HG02588 (cell line): ENCODE measurements around the gene FBLN1.
"Not testable (repeated sequence)": the region's sequence is repeated elsewhere in the genome, so short reads cannot be mapped to it uniquely, and the experiment has no call there.

Experiments
- ATAC-seq: cut with Tn5 transposase; IDR thresholded peaks from one replicate; pipeline ENCODE4 v1.9.1; 2021; ENCODE audit warnings: mild to moderate bottlenecking, moderate library complexity; ENCODE audit not compliant: unreplicated experiment

The FBLN1 gene

DNA sequence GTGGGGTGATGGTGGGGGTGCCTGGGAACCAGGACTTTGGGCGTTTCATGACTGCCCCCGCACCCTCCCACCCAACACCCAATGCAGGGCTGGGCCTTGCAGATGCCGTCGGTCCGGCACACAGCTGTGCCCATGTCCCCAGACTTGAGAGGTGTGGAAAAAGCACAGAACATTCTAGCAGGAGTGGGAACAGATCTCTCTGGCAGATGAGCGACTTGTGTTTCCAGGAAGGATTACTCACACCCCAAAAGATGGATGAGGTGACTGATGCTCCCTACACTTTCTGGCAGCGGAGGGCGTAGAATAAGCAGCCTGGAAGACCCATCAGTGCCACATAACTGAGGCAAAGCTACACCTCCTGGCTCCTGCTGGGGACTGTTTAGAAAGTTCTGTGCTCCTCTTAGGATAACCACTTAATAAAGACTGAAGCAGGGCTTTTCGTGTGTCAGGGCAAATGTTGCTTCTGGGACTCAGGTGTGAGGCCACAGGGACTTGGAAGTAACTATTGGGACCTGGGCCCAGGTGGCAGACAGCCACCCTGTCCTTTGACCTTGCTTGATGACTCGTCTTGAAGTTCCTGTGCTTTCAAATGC, 24.2 kb downstream of the FBLN1 start:
- ATAC-seq: no peak

DNA sequence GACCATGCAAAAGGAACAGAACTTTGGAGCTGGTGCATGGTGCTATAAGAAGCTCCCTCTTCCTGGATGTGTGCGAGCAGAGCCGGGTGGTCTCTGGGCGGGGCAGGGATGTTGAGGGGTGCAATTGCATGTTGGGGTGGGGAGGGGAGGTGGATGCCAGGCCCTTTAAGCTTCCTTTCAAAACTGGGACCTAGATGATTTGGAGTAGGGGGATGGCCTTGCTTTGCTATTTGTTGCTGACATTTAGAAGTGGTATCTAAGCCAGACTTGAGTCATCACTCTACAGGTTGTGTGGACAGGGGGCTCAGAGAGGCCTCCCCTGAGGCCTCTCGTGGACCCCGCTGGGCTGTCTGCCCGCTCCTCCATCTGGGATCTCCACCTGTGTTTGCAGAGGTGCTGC, 24.8 kb downstream of the FBLN1 start:
- ATAC-seq: no peak

GRCh38 chr22:45528046-45528445, 25.4 kb downstream of the FBLN1 start:
- ATAC-seq: no peak

GRCh38 chr22:45529105-45529504, 26.4 kb downstream of the FBLN1 start:
- ATAC-seq: no peak

GRCh38 chr22:45529971-45530575, 27.4 kb downstream of the FBLN1 start:
- ATAC-seq: no peak

DNA sequence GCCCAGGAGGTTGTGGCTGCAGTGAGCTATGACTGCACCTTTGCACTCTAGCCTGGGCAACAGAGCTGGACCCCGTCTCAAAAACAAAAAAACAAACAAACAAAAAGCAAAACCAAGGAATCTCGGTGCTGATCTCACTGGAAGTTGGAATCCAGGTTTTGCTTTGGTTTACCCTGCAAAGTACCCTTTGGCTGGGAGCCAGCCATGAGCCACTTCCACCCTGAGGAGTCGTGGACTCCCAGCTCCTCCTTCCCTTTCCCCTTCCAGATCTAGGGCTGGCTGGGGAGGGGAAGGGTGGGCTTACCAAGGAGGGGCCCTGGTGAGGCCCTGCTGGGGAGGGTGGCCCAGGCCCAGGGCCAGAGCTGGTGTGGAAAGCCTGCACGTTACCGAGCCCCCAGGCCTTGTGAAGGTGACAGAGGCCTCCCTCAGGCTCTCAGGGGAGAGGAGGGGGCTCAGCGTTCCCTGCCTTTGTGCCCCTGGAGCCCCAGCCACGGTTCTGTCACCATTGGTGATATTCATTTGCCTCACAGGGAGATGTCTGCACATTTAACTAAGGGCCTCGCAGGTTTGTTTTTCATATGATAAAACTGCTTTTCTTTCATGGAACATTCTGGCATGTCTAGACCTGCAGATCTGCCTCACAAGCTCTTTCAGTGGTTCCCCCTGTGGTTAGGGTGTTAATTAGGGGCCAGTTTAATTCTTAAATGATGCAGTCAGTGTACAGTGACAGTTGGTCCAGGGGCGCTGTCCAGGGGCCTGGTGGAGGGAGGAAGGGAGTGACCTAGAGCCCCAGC, 29.0 kb downstream of the FBLN1 start:
- no peak for ATAC-seq

- no peak for ATAC-seq
Observed at GRCh38 chr22:45532235-45532631, 29.6 kb downstream of the FBLN1 start.

GRCh38 chr22:45533703-45534102, 31.0 kb downstream of the FBLN1 start:
- ATAC-seq: no peak

DNA sequence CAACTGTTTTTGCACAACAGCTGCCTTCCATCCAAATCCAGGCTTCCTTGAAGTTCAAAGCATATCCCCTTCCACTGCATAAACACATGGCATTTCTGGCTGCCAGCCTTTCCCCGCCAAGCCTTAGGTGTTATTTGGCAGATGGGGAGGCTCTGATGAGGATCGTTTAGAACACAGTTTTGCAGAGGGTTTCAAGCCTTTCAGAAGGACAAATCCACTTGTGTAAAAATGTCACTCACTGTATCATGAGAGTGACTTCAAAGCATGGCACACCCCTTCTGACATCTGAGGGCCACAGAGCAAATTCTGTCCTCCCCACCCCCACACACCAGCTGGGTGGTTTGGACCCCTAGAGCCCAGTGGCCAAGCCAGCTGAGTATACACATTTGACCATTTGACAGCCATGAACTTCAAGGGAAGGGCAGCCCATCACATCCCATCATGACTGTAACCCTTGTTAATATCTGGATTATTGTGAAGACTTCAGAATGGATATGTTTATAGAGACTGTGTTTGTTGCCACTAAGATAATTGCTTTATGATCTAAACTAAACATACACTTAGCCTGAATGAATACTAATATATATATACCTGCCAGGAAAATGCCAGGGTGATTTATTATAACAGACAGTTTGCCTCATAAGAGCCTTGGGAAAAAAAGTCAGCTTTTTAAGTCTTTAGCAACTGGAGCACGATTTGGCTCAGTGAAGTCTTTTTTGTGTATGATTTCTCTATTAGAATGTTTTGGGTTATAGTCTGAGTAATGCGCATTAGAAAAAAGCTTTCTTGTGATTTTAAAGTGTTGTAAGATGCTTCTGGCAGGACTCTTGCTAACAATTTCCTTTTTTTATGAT, 31.9 kb downstream of the FBLN1 start:
- ATAC-seq: no peak

GRCh38 chr22:45535290-45535689, 32.6 kb downstream of the FBLN1 start:
- ATAC-seq: no peak

- not testable (repeated sequence) for ATAC-seq
Observed at GRCh38 chr22:45535835-45536234, 33.2 kb downstream of the FBLN1 start.

DNA sequence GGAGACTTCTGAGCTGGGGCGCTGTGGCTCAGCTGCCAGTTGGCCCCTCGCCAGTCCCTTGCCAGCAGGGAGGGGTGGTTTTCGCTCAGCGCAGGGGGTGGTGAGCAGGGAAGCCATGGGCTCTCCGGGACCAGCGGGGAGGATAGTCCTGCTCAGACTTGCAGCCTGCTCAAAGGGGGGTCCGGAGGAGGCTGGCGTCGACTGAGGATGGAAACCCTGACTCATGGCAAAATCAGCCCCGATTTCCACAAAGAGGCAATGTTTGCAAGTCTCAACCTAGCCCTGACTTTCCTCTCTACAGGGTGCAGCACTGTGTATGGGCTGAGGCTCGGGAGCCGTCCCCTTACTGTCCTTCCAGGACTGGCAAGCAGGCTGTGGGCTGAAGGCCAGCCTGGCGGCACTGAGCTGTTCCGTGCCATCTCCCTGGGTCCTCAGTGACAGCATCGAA, 35.1 kb downstream of the FBLN1 start:
- no peak for ATAC-seq

GRCh38 chr22:45538281-45538680, 35.6 kb downstream of the FBLN1 start:
- ATAC-seq: no peak

DNA sequence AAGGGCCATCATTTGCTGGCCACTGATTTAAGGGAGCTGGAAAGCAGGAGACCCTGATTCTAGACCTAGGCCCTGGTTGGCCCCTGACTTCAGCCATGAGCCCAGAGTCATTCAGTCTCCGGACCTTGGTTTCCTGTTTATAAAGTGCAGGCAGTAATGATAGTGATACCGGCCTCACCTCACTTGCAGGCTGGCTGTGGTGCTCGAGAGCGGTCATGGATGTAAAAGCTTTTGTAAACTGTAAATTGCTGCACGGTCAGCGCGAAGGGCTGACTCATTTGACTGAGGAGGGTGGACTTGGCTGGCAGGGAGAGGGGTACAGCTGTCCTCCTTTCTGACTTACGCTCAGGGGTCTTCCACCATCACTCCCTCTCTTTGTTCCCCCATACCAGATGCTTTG, 37.4 kb downstream of the FBLN1 start:
- no peak for ATAC-seq

DNA sequence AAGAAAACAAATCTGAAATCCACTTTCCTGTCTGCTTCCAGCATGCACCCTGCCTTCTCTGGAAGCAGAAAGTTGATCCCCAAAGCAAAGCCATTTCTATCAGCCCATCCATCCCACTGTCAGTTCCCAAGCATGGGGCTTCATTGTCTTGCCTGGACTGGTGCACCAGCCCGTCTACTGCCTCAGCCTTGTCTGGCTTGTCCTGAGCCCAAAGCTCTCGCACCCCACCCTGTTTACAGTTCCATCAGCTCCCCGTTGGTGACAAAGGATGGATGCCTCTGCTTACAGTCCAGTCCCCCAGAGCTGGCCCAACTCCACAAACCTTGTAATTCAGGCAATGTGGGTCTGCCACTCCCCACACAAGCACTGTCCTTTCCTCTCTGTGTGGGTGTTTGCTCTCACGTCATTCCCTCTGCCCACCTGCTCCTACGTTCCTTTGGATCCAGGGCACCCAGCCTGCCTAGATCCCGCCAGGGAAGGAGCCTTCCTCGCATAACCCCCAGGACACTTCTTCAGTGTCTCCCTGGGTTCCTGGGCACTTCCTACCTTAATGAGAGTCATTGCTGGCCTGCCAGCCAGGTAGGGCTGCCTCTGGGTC, 38.8 kb downstream of the FBLN1 start:
- no peak for ATAC-seq

DNA sequence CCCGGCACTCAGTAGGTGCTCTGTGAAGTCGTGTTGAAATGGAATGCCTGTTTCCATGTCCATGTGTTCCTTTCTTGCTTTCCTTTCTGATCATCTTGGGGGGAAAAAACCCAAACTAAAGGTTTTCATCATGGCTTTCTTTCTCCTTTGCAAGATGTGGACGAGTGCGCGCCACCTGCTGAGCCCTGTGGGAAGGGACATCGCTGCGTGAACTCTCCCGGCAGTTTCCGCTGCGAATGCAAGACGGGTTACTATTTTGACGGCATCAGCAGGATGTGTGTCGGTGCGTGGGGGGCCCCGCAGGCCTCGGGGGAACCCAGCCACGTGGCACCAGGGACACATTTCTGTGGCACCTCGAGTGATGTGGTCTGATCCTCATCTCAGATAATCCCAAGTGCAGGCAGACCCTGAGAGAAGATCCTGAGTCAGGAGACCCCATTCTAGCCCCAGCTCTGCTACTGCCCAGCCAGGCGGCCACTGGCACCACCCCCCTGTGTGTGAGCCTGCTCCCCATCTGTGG, 39.4 kb downstream of the FBLN1 start:
- no peak for ATAC-seq

GRCh38 chr22:45542736-45543135, 40.1 kb downstream of the FBLN1 start:
- not testable (repeated sequence) for ATAC-seq

- no peak for ATAC-seq
Observed at GRCh38 chr22:45543243-45543642, 40.6 kb downstream of the FBLN1 start.

GRCh38 chr22:45544588-45545170, 42.0 kb downstream of the FBLN1 start:
- no peak for ATAC-seq

DNA sequence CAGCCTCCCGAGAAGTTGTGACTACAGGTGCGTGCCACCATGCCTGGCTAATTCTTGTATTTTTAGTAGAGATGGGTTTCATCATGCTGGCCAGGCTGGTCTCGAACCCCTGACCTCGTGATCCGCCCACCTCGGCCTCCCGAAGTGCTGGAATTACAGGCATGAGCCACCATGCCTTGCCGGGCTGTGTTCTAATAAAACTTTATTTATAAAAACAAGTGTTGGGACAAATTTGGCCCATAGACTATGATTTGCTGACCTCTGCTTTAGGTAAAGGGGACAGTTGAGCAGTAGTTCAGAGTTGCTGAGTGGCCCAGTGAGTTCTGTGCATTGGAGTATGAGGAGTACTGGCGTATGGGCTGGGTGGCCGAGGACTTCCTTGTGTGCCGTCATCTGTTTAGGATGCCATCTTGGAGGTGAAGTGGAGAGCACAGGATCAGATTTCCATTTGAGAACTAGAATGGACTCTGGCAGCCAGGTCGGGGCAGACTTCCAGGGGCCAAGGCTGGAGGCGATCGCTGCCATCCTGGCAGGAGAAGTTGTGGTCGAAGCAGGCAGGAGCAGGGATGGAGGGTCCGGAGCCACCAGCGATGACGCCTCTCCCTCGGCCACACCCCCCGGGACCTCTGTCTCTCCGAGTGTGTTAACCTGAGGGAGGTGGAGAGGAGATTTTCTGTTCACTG, 43.8 kb downstream of the FBLN1 start:
- no peak for ATAC-seq
